SK-N-SH (cell line): ENCODE data around the gene ITGA8. TPM values are rescaled to one million over a fixed set of nuclear protein-coding genes. Genes with fewer than 3 reads are reported as not detected.

Experiments used
- CTCF ChIA-PET: fragments of 300-600, 350-600 bp; formaldehyde crosslinking; extraction: SDS; loops from one replicate; lab custom pipeline; 2021; lab: Yijun Ruan, JAX
- POLR2A ChIA-PET: fragments of 350-600 bp; sonication (Branson Sonifier 250); formaldehyde crosslinking; extraction: SDS; loops from one replicate; lab custom pipeline; 2020; ENCODE audit warnings: antibody characterized with exemption, inconsistent platforms; lab: Yijun Ruan, JAX
- DNase-seq: peaks from one replicate; pipeline ENCODE4 v3.0.0; 2012
- H2AFZ ChIP-seq: fragments of 200-600 bp; sonication (generic); 2 replicates; pipeline ENCODE4 v1.8.1; 2016; ENCODE audit warnings: antibody characterized with exemption, mild to moderate bottlenecking, low read depth
- H3F3A ChIP-seq: fragments of 200-600 bp; sonication (generic); replicated peaks from 2 replicates; pipeline ENCODE3; 2016; ENCODE audit warnings: antibody characterized with exemption, mild to moderate bottlenecking; ENCODE audit not compliant: insufficient read depth
- H3K27ac ChIP-seq, 2 experiments: fragments of 200-500 bp in 1 of 2; fragments of 200-600 bp in 1 of 2; sonication (Bioruptor generic) in 1 of 2; sonication (generic), shearing (Covaris generic) in 1 of 2; 2 replicates each; pipeline versions ENCODE4 v1.5.1 to v1.6.1; 2014 to 2016; ENCODE audit warnings: low read depth in 2 of 2, inconsistent platforms in 1 of 2, low read length in 1 of 2, mild to moderate bottlenecking in 1 of 2, mixed read lengths in 1 of 2
- H3K27me3 ChIP-seq: fragments of 200-600 bp; sonication (generic), shearing (Covaris generic); 2 replicates; pipeline ENCODE4 v1.6.1; 2016; ENCODE audit warnings: mixed run types; ENCODE audit not compliant: insufficient read depth
- H3K36me3 ChIP-seq, 2 experiments: fragments of 200-500 bp in 1 of 2; fragments of 200-600 bp in 1 of 2; sonication (Bioruptor generic) in 1 of 2; sonication (generic) in 1 of 2; replicated peaks in 1 of 2; 2 replicates each; pipeline versions ENCODE3 to v1.5.1; 2014 to 2016; ENCODE audit warnings: low read length in 1 of 2, mild to moderate bottlenecking in 1 of 2; ENCODE audit not compliant: insufficient read depth in 2 of 2, control insufficient read depth in 1 of 2
- H3K4me1 ChIP-seq, 2 experiments: fragments of 200-500 bp in 1 of 2; fragments of 200-600 bp in 1 of 2; sonication (Bioruptor generic) in 1 of 2; sonication (generic), shearing (Covaris generic) in 1 of 2; 2 replicates each; pipeline versions ENCODE4 v1.5.1 to v1.6.1; 2014 to 2016; ENCODE audit warnings: low read depth in 1 of 2, low read length in 1 of 2, mixed run types in 1 of 2; ENCODE audit not compliant: insufficient read depth in 2 of 2, control insufficient read depth in 1 of 2
- H3K4me2 ChIP-seq: fragments of 200-600 bp; sonication (generic), shearing (Covaris generic); 2 replicates; pipeline ENCODE4 v1.6.1; 2017; ENCODE audit warnings: mixed run types
- H3K4me3 ChIP-seq, 2 experiments: fragments of 200-500 bp in 1 of 2; fragments of 200-600 bp in 1 of 2; sonication (Bioruptor generic) in 1 of 2; sonication (generic), shearing (Covaris generic) in 1 of 2; 2 replicates each; pipeline versions ENCODE4 v1.5.1 to v1.8.1; 2014 to 2016; ENCODE audit warnings: low read depth in 2 of 2, inconsistent platforms in 1 of 2, low read length in 1 of 2, mild to moderate bottlenecking in 1 of 2, mixed read lengths in 1 of 2, moderate library complexity in 1 of 2
- H3K79me2 ChIP-seq: fragments of 200-600 bp; sonication (generic); 2 replicates; pipeline ENCODE4 v1.8.1; 2017; ENCODE audit warnings: mild to moderate bottlenecking; ENCODE audit not compliant: insufficient read depth
- H3K9ac ChIP-seq: fragments of 200-600 bp; sonication (generic); 2 replicates; pipeline ENCODE4 v1.6.1; 2017; ENCODE audit warnings: mixed run types
- H3K9me2 ChIP-seq: fragments of 200-600 bp; sonication (generic); 2 replicates; pipeline ENCODE4 v1.6.1; 2017; ENCODE audit warnings: mixed run types
- H3K9me3 ChIP-seq: fragments of 200-600 bp; sonication (generic); 2 replicates; pipeline ENCODE4 v1.6.1; 2017; ENCODE audit warnings: mixed run types, mild to moderate bottlenecking, moderate library complexity
- H4K20me1 ChIP-seq: fragments of 200-600 bp; sonication (generic); 2 replicates; pipeline ENCODE4 v1.6.1; 2017; ENCODE audit warnings: mild to moderate bottlenecking, mixed run types; ENCODE audit not compliant: insufficient read depth
- CHD2 ChIP-seq: fragments of 150-350 bp; IDR thresholded peaks from 2 replicates; pipeline ENCODE4 v1.6.1; 2018; ENCODE audit warnings: low read length; ENCODE audit not compliant: partially characterized antibody
- CTCF ChIP-seq: fragments of 200-600 bp; sonication (generic); IDR thresholded peaks from 2 replicates; pipeline ENCODE4 v1.6.1; 2017; ENCODE audit warnings: antibody characterized with exemption, mild to moderate bottlenecking, moderate library complexity
- EP300 ChIP-seq, 2 experiments: IDR thresholded peaks; 2 replicates each; pipeline versions ENCODE4 v1.4.0 to v1.6.1; 2012; ENCODE audit warnings: borderline replicate concordance in 1 of 2, low read depth in 1 of 2, low read length in 1 of 2
- FOSL2 ChIP-seq: IDR thresholded peaks from 2 replicates; pipeline ENCODE4 v1.4.0; 2012; ENCODE audit warnings: low read depth, mild to moderate bottlenecking, moderate library complexity, borderline replicate concordance
- FOXJ3 ChIP-seq: sonication (generic); formaldehyde crosslinking; IDR thresholded peaks from 2 replicates; pipeline ENCODE4 v1.5.1; 2020; ENCODE audit warnings: mild to moderate bottlenecking, missing genetic modification reagents
- GABPA ChIP-seq: IDR thresholded peaks from 2 replicates; pipeline ENCODE4 v1.4.0; 2012; ENCODE audit warnings: low read depth, mild to moderate bottlenecking
- GATA2 ChIP-seq: sonication (generic); formaldehyde crosslinking; IDR thresholded peaks from 2 replicates; pipeline ENCODE4 v1.5.0; 2020; ENCODE audit warnings: mild to moderate bottlenecking, missing genetic modification reagents
- MAX ChIP-seq: IDR thresholded peaks from 2 replicates; pipeline ENCODE4 v1.4.0; 2012; ENCODE audit warnings: low read depth
- MEF2A ChIP-seq: IDR thresholded peaks from 2 replicates; pipeline ENCODE4 v1.4.0; 2012; ENCODE audit warnings: low read depth, borderline replicate concordance
- MXI1 ChIP-seq: IDR thresholded peaks from 2 replicates; pipeline ENCODE4 v1.6.1; 2012; ENCODE audit warnings: mild to moderate bottlenecking, low read depth, low read length, improper control_type of control experiment
- PBX3 ChIP-seq: IDR thresholded peaks from 2 replicates; pipeline ENCODE4; 2012
- RCOR1 ChIP-seq: fragments of 150-350 bp; IDR thresholded peaks from 2 replicates; pipeline ENCODE4 v1.6.1; 2017; ENCODE audit warnings: antibody characterized with exemption, low read length
- RFX5 ChIP-seq: IDR thresholded peaks from 2 replicates; pipeline ENCODE4 v1.6.1; 2012; ENCODE audit warnings: mild to moderate bottlenecking, improper control_type of control experiment, low read length
- SIN3A ChIP-seq: IDR thresholded peaks from 2 replicates; pipeline ENCODE4 v1.6.1; 2012; ENCODE audit warnings: low read depth, mild to moderate bottlenecking, low read length, moderate library complexity, borderline replicate concordance
- TAF1 ChIP-seq: IDR thresholded peaks from 2 replicates; pipeline ENCODE4 v1.6.1; 2012; ENCODE audit warnings: low read depth, mild to moderate bottlenecking, low read length, moderate library complexity, borderline replicate concordance
- TCF12 ChIP-seq: IDR thresholded peaks from 2 replicates; pipeline ENCODE4 v1.4.0; 2012
- WGBS: methylation state at CpG from one replicate; pipeline ENCODE4 v1.1.6; 2017; ENCODE audit warnings: low lambda C conversion rate; 5-methylcytosine and 5-hydroxymethylcytosine counted together
- polyA plus RNA-seq, 3 experiments: library from polyadenylated mRNA; depleted of rRNA; stranded (reverse); fragments of >200 nt; gene quantifications; 2 replicates each; pipeline ENCODE4 v1.2.3, GENCODE V29; 2012
- TF ChIP-seq, protein P1 (sequence below): fragments of 150-350 bp; IDR thresholded peaks from 2 replicates; pipeline ENCODE4 v1.6.1; 2016; ENCODE audit warnings: mild to moderate bottlenecking, low read depth, low read length
- TF ChIP-seq, protein P2 (sequence below): fragments of 150-350 bp; IDR thresholded peaks from 2 replicates; pipeline ENCODE4 v1.6.1; 2017; ENCODE audit warnings: antibody characterized with exemption, low read length, low read depth, borderline replicate concordance

The ITGA8 gene
- polyA plus RNA-seq, 1 of the 3 experiments (the other 2 are of a cell fraction): not detected

DNA sequence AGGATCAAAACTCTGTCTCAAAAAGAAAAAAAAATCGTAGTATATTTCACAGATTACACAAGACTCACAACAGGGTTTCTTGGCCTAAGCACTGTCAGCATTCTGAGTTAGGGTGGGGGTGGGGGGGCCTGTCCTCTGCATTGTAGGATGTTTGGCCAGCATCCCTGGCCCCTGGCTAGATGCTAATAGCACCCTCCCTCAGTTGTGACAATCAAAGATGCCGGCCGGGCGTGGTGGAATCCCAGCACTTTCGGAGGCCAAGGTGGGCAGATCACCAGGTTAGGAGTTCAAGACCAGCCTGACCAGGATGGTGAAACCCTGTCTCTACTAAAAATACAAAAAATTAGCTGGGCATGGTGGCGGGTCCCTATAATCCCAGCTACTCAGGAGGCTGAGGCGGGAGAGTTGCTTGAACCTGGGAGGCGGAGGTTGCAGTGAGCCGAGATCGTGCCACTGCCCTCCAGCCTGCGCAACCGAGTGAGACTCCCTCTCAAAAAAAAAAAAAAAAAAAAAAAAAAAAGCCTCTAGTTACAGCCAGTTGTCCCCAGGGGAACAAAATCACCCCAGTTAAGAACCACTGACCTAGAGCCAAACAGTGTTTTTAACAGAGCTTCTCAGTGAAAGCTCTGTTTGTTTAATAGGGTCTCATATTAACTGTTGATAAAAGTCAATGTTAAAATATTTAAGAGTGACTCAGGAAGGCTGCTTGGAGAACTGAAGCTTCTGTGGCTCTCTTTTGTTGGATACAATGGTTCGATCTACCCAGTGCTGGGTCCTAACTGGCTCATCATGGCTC lies 187.6 kb downstream of the ITGA8 start:
- no peaks in the 10 kb centered on the region for H3K9me2 ChIP-seq
- no peak for DNase-seq
- no peaks in the 10 kb centered on the region for H3K9me3 ChIP-seq
- no peaks in the 10 kb centered on the region for H3K36me3 ChIP-seq
- no peak overlapping the region for H2AFZ ChIP-seq
- H3K79me2 ChIP-seq: no peaks in the 10 kb centered on the region
- H3K4me1 ChIP-seq: no peaks in the 10 kb centered on the region
- no peak overlapping the region for H3K4me3 ChIP-seq
- H3K9ac ChIP-seq: no peak overlapping the region
- TF ChIP-seq MXI1 (no peak), RCOR1 (no peak), GABPA (no peak), CHD2 (no peak), FOXJ3 (CRISPR knock-in tag) (no peak), MAX (no peak), TAF1 (no peak), TCF12 (no peak), GATA2 (CRISPR knock-in tag) (no peak), SIN3A (no peak), MEF2A (no peak), RFX5 (no peak), FOSL2 (no peak), EP300 (IDR thresholded peaks at IDR 0.05; ENCODE audit: borderline replicate concordance in 1 of 2, low read depth in 1 of 2, low read length in 1 of 2) (no peak), CTCF (no peak), PBX3 (no peak)
- TF ChIP-seq, protein P1, sequence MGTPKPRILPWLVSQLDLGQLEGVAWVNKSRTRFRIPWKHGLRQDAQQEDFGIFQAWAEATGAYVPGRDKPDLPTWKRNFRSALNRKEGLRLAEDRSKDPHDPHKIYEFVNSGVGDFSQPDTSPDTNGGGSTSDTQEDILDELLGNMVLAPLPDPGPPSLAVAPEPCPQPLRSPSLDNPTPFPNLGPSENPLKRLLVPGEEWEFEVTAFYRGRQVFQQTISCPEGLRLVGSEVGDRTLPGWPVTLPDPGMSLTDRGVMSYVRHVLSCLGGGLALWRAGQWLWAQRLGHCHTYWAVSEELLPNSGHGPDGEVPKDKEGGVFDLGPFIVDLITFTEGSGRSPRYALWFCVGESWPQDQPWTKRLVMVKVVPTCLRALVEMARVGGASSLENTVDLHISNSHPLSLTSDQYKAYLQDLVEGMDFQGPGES: no peak
- TF ChIP-seq, protein P2, sequence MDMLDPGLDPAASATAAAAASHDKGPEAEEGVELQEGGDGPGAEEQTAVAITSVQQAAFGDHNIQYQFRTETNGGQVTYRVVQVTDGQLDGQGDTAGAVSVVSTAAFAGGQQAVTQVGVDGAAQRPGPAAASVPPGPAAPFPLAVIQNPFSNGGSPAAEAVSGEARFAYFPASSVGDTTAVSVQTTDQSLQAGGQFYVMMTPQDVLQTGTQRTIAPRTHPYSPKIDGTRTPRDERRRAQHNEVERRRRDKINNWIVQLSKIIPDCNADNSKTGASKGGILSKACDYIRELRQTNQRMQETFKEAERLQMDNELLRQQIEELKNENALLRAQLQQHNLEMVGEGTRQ: no peak
- TF ChIP-seq, all 33 proteins: peak for 0
- ChIA-PET CTCF (no interaction called here), POLR2A (no interaction called here)
- WGBS: 56% methylated on average over 10 of the region's 13 CpGs
- Histone ChIP-seq H4K20me1 (no peaks in the 10 kb centered on the region), H3K27me3 (no peaks in the 10 kb centered on the region; the same call in 1 of the 2 replicates), H3F3A (no peaks in the 10 kb centered on the region), H3K27ac (no peak overlapping the region), H3K4me2 (no peak overlapping the region)
